ENCODE results near the gene POLR2C. TPM values are rescaled to one million over a fixed set of nuclear protein-coding genes. Genes with fewer than 3 reads are reported as not detected.

Gene POLR2C
- polyA plus RNA-seq, 1 experiment, result 143 TPM

DNA sequence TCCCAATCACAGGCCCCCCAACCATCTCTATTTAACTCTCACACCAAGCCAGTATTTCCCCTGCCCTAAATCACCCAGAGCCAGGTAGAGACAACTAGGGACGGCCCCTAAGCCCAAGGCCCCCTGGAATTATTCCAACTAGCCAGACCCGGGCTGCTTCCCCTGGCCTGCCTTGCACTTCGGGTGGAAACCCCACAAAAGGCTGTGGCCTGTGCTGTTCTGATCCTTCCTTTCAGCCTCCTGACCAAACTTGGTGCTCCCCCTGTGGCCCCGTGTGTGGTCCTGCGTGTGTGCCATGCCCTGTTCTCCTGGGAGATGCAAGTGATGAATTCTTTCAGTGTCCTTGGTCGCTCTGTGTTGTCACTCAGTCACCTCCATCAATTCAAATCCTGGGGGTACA is 43.0 kb upstream of the POLR2C start:
- DNase-seq (ENCODE audit: low read depth, low spot score), result no peak
- no peaks in the 10 kb centered on the region; the same call in 1 of the 2 replicates for H3K9me3 ChIP-seq (ENCODE audit: control insufficient read depth, insufficient read depth, low read length)
- TF ChIP-seq, protein P1, sequence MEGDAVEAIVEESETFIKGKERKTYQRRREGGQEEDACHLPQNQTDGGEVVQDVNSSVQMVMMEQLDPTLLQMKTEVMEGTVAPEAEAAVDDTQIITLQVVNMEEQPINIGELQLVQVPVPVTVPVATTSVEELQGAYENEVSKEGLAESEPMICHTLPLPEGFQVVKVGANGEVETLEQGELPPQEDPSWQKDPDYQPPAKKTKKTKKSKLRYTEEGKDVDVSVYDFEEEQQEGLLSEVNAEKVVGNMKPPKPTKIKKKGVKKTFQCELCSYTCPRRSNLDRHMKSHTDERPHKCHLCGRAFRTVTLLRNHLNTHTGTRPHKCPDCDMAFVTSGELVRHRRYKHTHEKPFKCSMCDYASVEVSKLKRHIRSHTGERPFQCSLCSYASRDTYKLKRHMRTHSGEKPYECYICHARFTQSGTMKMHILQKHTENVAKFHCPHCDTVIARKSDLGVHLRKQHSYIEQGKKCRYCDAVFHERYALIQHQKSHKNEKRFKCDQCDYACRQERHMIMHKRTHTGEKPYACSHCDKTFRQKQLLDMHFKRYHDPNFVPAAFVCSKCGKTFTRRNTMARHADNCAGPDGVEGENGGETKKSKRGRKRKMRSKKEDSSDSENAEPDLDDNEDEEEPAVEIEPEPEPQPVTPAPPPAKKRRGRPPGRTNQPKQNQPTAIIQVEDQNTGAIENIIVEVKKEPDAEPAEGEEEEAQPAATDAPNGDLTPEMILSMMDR (IDR thresholded peaks at IDR 0.05; ENCODE audit: low read depth, low read length), result no peak
- no peak overlapping the region for H3K4me3 ChIP-seq (ENCODE audit: low read depth, low read length)
- no peak overlapping the region for H3K27ac ChIP-seq (ENCODE audit: low read depth, low read length)
- ChIA-PET CTCF (interaction anchor here (0.6 to 10.1 kb wide), 22 partner anchors 11 to 174 kb away, joined by 3 to 286 read pairs (median 4); partner anchors contain the start of genes ARL2BP, CCL17, CIAPIN1 and COQ9), POLR2A (no interaction called here)
- H3K27me3 ChIP-seq (ENCODE audit: control insufficient read depth, insufficient read depth, low read length), result peaks cover 6% of the 10 kb centered on the region

DNA sequence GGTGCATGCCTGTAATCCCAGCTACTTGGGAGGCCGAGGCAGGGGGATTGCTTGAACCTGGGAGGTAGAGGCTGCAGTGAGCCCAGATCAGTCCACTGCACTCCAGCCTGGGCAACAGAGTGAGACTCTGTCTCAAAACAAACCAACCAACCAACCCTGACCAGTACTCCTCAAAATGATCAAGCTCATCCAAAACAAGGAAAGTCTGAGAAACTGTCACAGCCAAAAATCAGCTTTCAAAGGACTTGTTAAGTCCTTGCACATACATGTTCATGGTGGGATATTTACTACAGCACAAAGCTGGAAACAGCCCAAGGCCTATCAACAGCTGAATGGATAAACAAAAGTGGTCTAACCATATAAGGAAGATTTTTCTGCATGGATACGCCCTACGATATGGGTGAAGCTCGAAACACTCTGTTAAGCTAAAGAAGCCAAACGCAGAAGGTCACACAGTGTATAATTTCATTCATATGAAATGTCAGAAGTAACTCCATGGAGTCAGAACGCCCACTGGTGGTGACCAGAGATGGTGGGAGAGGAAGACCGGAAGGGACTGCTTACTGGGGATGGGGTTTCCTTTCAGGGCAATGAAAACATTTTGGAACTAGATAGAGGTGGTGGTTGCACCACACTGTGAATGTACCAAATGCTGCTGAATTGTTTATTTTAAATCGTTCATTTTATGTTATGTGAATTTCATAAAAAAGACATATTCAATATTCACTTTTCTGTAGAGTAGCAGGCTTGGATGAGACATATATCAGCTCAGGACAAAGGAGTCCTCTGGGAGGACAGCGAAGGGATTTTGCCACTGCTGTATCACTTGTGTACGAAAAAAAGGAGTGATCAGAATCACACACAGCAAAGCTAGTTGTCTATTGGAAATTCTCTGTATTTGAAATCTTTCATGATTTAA is 40.2 kb upstream of the POLR2C start:
- CTCF ChIA-PET, result interaction anchor here (0.6 to 10.1 kb wide), 15 partner anchors 9 to 338 kb away, joined by 3 to 286 read pairs (median 4); partner anchors contain the start of genes CPNE2 and POLR2C

DNA sequence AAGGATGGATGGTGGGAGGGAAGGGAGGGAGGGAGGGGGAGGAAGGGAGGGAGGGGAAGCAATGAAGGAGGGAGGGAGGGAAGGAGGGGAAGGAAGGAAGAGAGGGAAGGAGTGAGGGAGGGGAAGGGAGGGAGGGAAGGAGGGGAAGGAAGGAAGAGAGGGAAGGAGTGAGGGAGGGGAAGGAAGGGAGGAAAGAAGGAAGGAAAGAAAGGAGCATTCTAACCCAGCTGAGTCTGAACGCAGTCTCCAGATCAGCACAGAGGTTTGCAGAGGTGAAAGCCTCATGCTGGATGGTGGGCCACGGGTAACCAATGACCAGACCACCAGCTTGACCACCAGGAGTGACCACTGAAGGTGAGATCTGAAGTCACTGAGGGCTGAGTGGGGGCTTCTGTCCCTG is 39.3 kb upstream of the POLR2C start:
- ChIA-PET CTCF (interaction anchor here (0.7 to 10.1 kb wide), 8 partner anchors 9 to 339 kb away, joined by 4 to 286 read pairs (median 10); partner anchors contain the start of gene CPNE2), POLR2A (interaction anchor here (0.9 kb wide), 1 partner anchor 178 kb away, joined by 3 read pairs; the partner anchor contains the start of gene ARL2BP)
- H3K9me3 ChIP-seq (ENCODE audit: control insufficient read depth, insufficient read depth, low read length), result no peaks in the 10 kb centered on the region
- TF ChIP-seq, protein P1 (IDR thresholded peaks at IDR 0.05; ENCODE audit: low read depth, low read length), result no peak
- H3K4me3 ChIP-seq (ENCODE audit: low read depth, low read length), result no peak overlapping the region
- no peak overlapping the region for H3K27ac ChIP-seq (ENCODE audit: low read depth, low read length)
- H3K27me3 ChIP-seq (ENCODE audit: control insufficient read depth, insufficient read depth, low read length), result no peaks in the 10 kb centered on the region
- no peak for DNase-seq (ENCODE audit: low read depth, low spot score)

More for the DNA sequence above, 40.2 kb upstream of the POLR2C start:
- no peaks in the 10 kb centered on the region for H3K9me3 ChIP-seq (ENCODE audit: control insufficient read depth, insufficient read depth, low read length)
- TF ChIP-seq, protein P1 (IDR thresholded peaks at IDR 0.05; ENCODE audit: low read depth, low read length), result peak; percentile 86
- H3K27me3 ChIP-seq (ENCODE audit: control insufficient read depth, insufficient read depth, low read length), result no peaks in the 10 kb centered on the region
- POLR2A ChIA-PET, result interaction anchor here (0.6 to 0.9 kb wide), 2 partner anchors 120 to 177 kb away, joined by 3 read pairs; partner anchors contain the start of gene ARL2BP
- H3K27ac ChIP-seq (ENCODE audit: low read depth, low read length), result no peak overlapping the region
- H3K4me3 ChIP-seq (ENCODE audit: low read depth, low read length), result no peak overlapping the region
- peak; percentile 39 for DNase-seq (ENCODE audit: low read depth, low spot score)

GRCh38 chr16:57424583-57424982 is 37.9 kb upstream of the POLR2C start:
- TF ChIP-seq, protein P1 (IDR thresholded peaks at IDR 0.05; ENCODE audit: low read depth, low read length), result no peak
- Histone ChIP-seq H3K27me3 (ENCODE audit: control insufficient read depth, insufficient read depth, low read length) (no peaks in the 10 kb centered on the region), H3K9me3 (ENCODE audit: control insufficient read depth, insufficient read depth, low read length) (no peaks in the 10 kb centered on the region), H3K27ac (ENCODE audit: low read depth, low read length) (no peak overlapping the region), H3K4me3 (ENCODE audit: low read depth, low read length) (no peak overlapping the region)
- CTCF ChIA-PET, result interaction anchor here (1.1 to 10.1 kb wide), 3 partner anchors 94 to 333 kb away, joined by 3 to 286 read pairs (median 29); partner anchors contain the start of gene CPNE2
- DNase-seq (ENCODE audit: low read depth, low spot score), result no peak
- POLR2A ChIA-PET, result interaction anchor here (0.8 kb wide), 1 partner anchor 15 kb away, joined by 6 read pairs; no protein-coding TSS in a partner anchor

Measured in AG04450 (cell line).